LNCAP (cell line): ENCODE data around the gene ELMO1.

Experiments
- TF ChIP-seq, protein P1 (sequence below): fragments of 450-650 bp; IDR thresholded peaks from 2 replicates; pipeline ENCODE4 v1.5.1; 2017; ENCODE audit warnings: mild to moderate bottlenecking

Gene ELMO1

GRCh38 chr7:36852017-36852416, 596.6 kb downstream of the ELMO1 start:
- TF ChIP-seq, protein P1, sequence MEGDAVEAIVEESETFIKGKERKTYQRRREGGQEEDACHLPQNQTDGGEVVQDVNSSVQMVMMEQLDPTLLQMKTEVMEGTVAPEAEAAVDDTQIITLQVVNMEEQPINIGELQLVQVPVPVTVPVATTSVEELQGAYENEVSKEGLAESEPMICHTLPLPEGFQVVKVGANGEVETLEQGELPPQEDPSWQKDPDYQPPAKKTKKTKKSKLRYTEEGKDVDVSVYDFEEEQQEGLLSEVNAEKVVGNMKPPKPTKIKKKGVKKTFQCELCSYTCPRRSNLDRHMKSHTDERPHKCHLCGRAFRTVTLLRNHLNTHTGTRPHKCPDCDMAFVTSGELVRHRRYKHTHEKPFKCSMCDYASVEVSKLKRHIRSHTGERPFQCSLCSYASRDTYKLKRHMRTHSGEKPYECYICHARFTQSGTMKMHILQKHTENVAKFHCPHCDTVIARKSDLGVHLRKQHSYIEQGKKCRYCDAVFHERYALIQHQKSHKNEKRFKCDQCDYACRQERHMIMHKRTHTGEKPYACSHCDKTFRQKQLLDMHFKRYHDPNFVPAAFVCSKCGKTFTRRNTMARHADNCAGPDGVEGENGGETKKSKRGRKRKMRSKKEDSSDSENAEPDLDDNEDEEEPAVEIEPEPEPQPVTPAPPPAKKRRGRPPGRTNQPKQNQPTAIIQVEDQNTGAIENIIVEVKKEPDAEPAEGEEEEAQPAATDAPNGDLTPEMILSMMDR: no peak

DNA sequence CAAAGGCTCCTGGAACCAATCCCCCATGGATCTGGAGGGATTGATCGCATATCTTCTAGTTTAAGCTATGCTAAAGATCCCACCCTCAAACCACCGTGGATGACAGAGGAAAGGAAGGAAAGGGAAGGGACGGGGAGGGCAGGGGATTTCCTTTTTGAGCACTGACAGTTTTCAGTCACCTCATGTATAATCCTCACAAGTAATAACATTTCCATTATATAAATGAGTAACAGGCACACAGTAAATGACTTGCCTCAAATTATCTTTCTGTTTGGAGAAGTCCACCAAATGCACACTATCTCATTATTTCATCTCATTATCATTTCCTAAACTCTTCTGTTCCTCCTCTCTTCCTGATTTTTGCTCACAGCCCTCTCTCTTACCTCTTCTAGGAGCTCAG, 597.3 kb downstream of the ELMO1 start:
- TF ChIP-seq, protein P1: no peak

GRCh38 chr7:36847946-36848345, 600.7 kb downstream of the ELMO1 start:
- TF ChIP-seq, protein P1: no peak

- TF ChIP-seq, protein P1: no peak
Measured at GRCh38 chr7:36844374-36844773, 604.3 kb downstream of the ELMO1 start.

DNA sequence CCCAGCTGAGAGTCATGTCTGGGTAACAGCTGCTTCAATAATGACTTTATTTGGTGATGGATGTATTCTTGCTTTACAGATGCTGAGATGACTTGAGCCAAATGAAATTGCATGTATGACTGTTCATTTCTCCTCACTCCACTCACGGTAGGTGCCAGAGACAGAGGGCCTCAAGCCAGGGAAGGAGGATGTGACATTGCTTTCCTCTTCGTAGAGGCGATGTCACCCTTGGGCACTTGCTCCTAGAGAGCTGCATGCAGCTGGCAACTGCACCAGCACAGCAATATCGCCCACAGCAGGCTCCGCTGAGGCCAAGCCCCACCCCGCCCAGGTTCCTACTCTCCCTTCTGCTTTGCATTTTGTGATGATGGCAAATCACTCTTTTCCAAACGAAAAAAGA, 607.8 kb downstream of the ELMO1 start:
- TF ChIP-seq, protein P1: no peak

GRCh38 chr7:36838616-36839225, 609.9 kb downstream of the ELMO1 start:
- TF ChIP-seq, protein P1: no peak

DNA sequence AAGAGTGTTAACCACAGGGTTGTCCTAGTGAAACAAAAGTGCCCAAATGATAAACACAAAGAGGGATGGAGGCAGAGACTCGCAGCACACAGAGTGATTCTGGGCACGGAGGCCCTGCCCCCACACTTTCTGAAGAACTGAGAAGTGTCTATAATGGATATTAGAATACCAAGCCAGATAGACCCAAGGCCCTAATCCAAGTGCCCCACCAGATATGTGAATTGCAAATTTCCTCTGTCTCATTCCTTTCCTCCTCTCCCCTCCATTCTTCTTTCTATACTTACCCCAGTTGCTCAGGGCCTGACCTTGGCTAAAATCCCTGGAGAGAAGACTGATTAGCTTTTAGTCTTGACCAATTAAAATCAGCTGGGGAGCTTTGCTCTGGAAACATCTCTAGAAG, 617.6 kb downstream of the ELMO1 start:
- TF ChIP-seq, protein P1: no peak
